OCI-LY1 (cell line): ENCODE results near the gene TENM4.

Source experiments
- CTCF ChIP-seq: fragments of 200-600 bp; sonication (generic), shearing (Covaris generic); IDR thresholded peaks from 2 replicates; pipeline ENCODE4 v1.5.1; 2017; ENCODE audit warnings: mild to moderate bottlenecking, antibody characterized with exemption, low read length, moderate library complexity, mixed read lengths
- EZH2 ChIP-seq: fragments of 200-600 bp; sonication (generic), shearing (Covaris generic); IDR thresholded peaks from 2 replicates; pipeline ENCODE4 v1.8.0; 2017; ENCODE audit warnings: borderline replicate concordance, mixed run types, mild to moderate bottlenecking, antibody characterized with exemption, low read length, moderate library complexity, mixed read lengths

- TF ChIP-seq EZH2 (no peak), CTCF (no peak)
Measured at GRCh38 chr11:79110321-79110720, 330.5 kb downstream of the TENM4 start.
